ENCODE results near the gene MARS1. TPM values are rescaled to one million over a fixed set of nuclear protein-coding genes. Genes with fewer than 3 reads are reported as not detected.
"Not testable (repeated sequence)": the region's sequence is repeated elsewhere in the genome, so short reads cannot be mapped to it uniquely, and the experiment has no call there.

The MARS1 gene
- total RNA-seq, 1 donor from 2014 or later, result 290 TPM

DNA sequence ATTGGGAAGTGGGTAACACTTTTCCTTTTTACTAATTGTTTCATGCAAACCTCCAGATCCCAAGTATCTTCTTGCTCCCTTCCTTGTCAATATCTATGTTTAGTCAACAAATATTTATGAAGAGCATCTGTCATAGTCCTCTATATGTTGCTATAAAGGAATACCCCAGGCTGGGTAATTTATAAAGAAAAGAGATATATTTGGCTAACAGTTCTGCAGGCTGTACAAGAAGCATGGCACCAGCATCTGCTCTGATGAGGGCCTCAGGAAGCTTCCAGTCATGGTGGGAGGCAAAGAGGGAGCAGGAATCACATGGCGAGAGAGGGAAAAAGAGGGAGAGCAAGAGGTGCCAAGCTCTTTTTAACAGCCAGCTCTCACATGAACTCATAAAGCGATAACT is 66.6 kb downstream of the MARS1 start:
- Mint-ChIP-seq H3K9me3 (ENCODE audit: low read depth) (no peaks in the 10 kb centered on the region), H3K27me3 (peaks cover 46% of the 10 kb centered on the region), H3K4me3 (ENCODE audit: low read depth) (no peak overlapping the region)

DNA sequence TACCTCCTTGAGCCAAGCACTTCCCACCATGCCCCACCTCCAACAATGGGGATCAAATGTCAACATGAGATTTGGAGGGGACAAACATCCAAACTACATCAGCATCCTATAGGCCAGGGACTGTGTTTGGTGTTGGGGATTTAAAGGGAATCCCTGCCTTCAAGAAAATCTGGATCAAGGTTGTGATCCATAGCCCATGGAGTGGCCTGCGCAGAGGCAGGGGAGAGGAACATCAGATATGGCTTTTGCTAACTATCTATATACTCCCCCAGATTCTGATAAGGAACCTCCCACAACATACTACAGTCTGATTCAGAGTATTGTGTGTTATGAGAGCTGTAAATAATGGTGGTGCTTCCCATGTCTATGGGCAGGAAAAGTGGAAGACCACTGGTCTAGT is 67.0 kb downstream of the MARS1 start:
- peaks cover 3% of the 10 kb centered on the region for H3K4me1 Mint-ChIP-seq (ENCODE audit: low read depth)
- H3K9me3 Mint-ChIP-seq (ENCODE audit: low read depth), result no peaks in the 10 kb centered on the region
- TF ChIP-seq, protein P1, sequence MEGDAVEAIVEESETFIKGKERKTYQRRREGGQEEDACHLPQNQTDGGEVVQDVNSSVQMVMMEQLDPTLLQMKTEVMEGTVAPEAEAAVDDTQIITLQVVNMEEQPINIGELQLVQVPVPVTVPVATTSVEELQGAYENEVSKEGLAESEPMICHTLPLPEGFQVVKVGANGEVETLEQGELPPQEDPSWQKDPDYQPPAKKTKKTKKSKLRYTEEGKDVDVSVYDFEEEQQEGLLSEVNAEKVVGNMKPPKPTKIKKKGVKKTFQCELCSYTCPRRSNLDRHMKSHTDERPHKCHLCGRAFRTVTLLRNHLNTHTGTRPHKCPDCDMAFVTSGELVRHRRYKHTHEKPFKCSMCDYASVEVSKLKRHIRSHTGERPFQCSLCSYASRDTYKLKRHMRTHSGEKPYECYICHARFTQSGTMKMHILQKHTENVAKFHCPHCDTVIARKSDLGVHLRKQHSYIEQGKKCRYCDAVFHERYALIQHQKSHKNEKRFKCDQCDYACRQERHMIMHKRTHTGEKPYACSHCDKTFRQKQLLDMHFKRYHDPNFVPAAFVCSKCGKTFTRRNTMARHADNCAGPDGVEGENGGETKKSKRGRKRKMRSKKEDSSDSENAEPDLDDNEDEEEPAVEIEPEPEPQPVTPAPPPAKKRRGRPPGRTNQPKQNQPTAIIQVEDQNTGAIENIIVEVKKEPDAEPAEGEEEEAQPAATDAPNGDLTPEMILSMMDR (IDR thresholded peaks at IDR 0.05; ENCODE audit: unreplicated experiment), result no peak
- peaks cover 45% of the 10 kb centered on the region for H3K27me3 Mint-ChIP-seq
- no peak for DNase-seq (ENCODE audit: low spot score, unreplicated experiment)
- no peaks in the 10 kb centered on the region for H3K36me3 Mint-ChIP-seq (ENCODE audit: insufficient read depth)
- no peak overlapping the region for H3K4me3 Mint-ChIP-seq (ENCODE audit: low read depth)
- no peak overlapping the region for H3K27ac Mint-ChIP-seq

More for the DNA sequence above, 66.6 kb downstream of the MARS1 start:
- DNase-seq (ENCODE audit: low spot score, unreplicated experiment), result no peak
- TF ChIP-seq, protein P1 (IDR thresholded peaks at IDR 0.05; ENCODE audit: unreplicated experiment), result no peak
- no peaks in the 10 kb centered on the region for H3K36me3 Mint-ChIP-seq (ENCODE audit: insufficient read depth)
- no peak overlapping the region for H3K27ac Mint-ChIP-seq
- peaks cover 3% of the 10 kb centered on the region for H3K4me1 Mint-ChIP-seq (ENCODE audit: low read depth)

DNA sequence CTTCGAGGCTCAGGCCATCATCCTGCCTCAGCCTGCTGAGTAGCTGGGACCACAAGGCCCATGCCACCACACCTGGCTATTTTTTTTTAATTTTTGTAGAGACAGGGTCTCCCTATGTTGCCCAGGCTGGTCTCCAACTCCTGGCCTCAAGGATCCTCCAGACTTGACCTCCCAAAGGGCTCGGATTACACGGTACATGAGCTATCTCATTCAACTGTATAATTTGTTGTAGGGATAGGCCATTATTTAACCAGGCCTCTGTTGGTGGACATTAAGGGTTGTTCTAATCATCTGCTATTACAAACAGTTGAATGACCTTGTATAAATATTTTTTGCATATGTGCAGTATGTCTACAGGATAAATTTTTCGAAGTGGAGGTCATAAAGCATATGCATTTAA is 71.0 kb downstream of the MARS1 start:
- H3K36me3 Mint-ChIP-seq (ENCODE audit: insufficient read depth), result no peaks in the 10 kb centered on the region
- H3K4me1 Mint-ChIP-seq (ENCODE audit: low read depth), result no peaks in the 10 kb centered on the region
- TF ChIP-seq, protein P1 (IDR thresholded peaks at IDR 0.05; ENCODE audit: unreplicated experiment), result no peak
- no peak overlapping the region for H3K4me3 Mint-ChIP-seq (ENCODE audit: low read depth)
- no peak overlapping the region for H3K27ac Mint-ChIP-seq
- H3K9me3 Mint-ChIP-seq (ENCODE audit: low read depth), result no peaks in the 10 kb centered on the region
- DNase-seq (ENCODE audit: low spot score, unreplicated experiment), result no peak
- peaks cover 10% of the 10 kb centered on the region for H3K27me3 Mint-ChIP-seq

DNA sequence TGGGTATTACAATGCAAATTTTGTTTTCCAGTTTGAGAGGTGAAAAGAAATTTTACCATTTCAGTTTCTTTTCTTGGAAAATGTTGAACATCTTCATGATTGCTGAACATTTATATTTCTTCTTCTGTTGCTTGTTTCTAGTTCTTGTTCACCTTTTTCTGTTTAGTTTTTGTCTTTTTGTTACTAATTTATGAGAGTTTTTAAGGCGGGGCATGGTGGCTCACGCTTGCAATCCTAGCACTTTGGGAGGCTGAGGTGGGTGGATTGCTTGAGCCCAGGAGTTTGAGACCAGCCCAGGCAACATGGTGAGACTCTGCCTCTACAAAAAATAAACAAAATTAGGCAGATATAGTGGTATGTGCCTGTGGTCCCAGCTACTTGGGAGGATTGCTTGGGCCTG is 72.6 kb downstream of the MARS1 start:
- TF ChIP-seq, protein P1 (IDR thresholded peaks at IDR 0.05; ENCODE audit: unreplicated experiment), result no peak
- Mint-ChIP-seq H3K27ac (no peak overlapping the region), H3K4me3 (ENCODE audit: low read depth) (no peak overlapping the region), H3K4me1 (ENCODE audit: low read depth) (no peaks in the 10 kb centered on the region), H3K36me3 (ENCODE audit: insufficient read depth) (no peaks in the 10 kb centered on the region), H3K27me3 (peaks cover 5% of the 10 kb centered on the region), H3K9me3 (ENCODE audit: low read depth) (no peaks in the 10 kb centered on the region)
- no peak for DNase-seq (ENCODE audit: low spot score, unreplicated experiment)

DNA sequence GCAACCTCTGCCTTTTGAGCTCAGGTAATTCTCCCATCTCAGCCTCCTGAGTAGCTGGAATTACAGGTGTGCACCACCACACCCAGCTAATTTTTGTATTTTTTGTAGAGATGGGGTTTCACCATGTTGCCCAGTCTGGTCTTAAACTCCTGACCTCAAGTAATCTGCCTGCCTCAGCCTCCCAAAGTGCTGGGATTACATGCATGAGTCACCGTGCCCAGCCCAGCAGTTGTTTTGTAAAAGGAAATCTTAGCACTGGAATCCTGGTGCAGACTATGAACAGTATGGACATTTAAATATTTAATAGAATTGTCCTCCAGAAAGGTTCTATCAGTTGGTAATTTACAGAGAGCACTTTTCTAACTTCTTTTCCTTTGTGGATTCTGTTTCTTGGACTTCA is 73.2 kb downstream of the MARS1 start:
- not testable (repeated sequence) for H3K36me3 Mint-ChIP-seq (ENCODE audit: insufficient read depth); H3K4me3 Mint-ChIP-seq (ENCODE audit: low read depth); H3K27ac Mint-ChIP-seq; H3K9me3 Mint-ChIP-seq (ENCODE audit: low read depth); H3K4me1 Mint-ChIP-seq (ENCODE audit: low read depth); DNase-seq (ENCODE audit: low spot score, unreplicated experiment); H3K27me3 Mint-ChIP-seq

DNA sequence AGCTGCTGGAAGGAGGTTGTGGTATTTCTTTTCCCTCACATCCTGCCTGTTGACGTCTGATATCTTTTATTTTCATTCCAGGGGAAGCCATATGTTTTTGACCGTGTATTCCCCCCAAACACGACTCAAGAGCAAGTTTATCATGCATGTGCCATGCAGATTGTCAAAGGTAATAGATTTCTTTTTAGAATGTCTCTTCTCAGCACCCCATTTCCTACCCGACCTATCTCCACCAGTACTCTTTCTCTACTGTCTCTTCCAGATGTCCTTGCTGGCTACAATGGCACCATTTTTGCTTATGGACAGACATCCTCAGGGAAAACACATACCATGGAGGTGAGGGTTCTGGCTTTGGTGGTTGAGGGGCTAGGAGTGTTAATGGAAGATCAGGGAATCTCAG is 75.5 kb downstream of the MARS1 start:
- Mint-ChIP-seq H3K27me3 (peaks cover 5% of the 10 kb centered on the region), H3K9me3 (ENCODE audit: low read depth) (no peaks in the 10 kb centered on the region), H3K27ac (no peak overlapping the region), H3K36me3 (ENCODE audit: insufficient read depth) (no peaks in the 10 kb centered on the region), H3K4me1 (ENCODE audit: low read depth) (no peaks in the 10 kb centered on the region), H3K4me3 (ENCODE audit: low read depth) (no peak overlapping the region)
- TF ChIP-seq, protein P1 (IDR thresholded peaks at IDR 0.05; ENCODE audit: unreplicated experiment), result no peak
- DNase-seq (ENCODE audit: low spot score, unreplicated experiment), result no peak
